Regular cardiac myocyte (primary cell): ENCODE results near the gene DCAF17. TPM values are rescaled to one million over a fixed set of nuclear protein-coding genes. Genes with fewer than 3 reads are reported as not detected.

Experiments used
- total RNA-seq: library from RNA; depleted of rRNA; stranded (reverse); fragments of >200 nt; gene quantifications from 2 replicates; pipeline ENCODE4 v1.2.3, GENCODE V29; 2014

The DCAF17 gene
- total RNA-seq: 20.3 and 32.4 TPM in 2 replicates

GRCh38 chr2:171434013-171434989 lies at the start of gene DCAF17:
Gene DCAF17, plus strand, starts transcription at chr2:171434226. Its CDS starts 352 bp downstream, at chr2:171434578.

GRCh38 chr2:171433763-171434012 lies 338 bp upstream of the DCAF17 start, which contains the start of gene METTL8:
Gene METTL8, minus strand, starts transcription at chr2:171433990. Its CDS starts 41,805 bp downstream, at chr2:171392185.

GRCh38 chr2:171522052-171522787 lies 88.2 kb downstream of the DCAF17 start, which contains the start of gene CYBRD1:
Gene CYBRD1, plus strand, starts transcription at chr2:171522474. Its CDS starts 72 bp downstream, at chr2:171522546.

Other genes with a start within 250 kb of the DCAF17 start
- 26.3 and 35.5 TPM in 2 replicates for gene METTL8, start 236 bp upstream of the DCAF17 start, total RNA-seq
- 81.9 and 312 TPM in 2 replicates for gene CYBRD1, start 88.2 kb downstream of the DCAF17 start, total RNA-seq